ENCODE measurements around the gene KLHL36. TPM values are rescaled to one million over a fixed set of nuclear protein-coding genes. Genes with fewer than 3 reads are reported as not detected.

Gene KLHL36
- total RNA-seq, 1 experiment from 2014 or later, result 36.7 TPM

GRCh38 chr16:84638231-84638806, 10.0 kb upstream of the KLHL36 start:
- Histone ChIP-seq H3K79me2 (ENCODE audit: insufficient read depth, low read length) (no peaks in the 10 kb centered on the region), H4K91ac (ENCODE audit: insufficient read length, low read depth, low read length) (no peak overlapping the region), H3K23me2 (ENCODE audit: insufficient read length, low read depth, low read length, poor library complexity, severe bottlenecking) (no peaks in the 10 kb centered on the region), H2AK5ac (ENCODE audit: insufficient read length, low read length) (no peak overlapping the region), H2AFZ (ENCODE audit: low read length) (no peak overlapping the region), H4K20me1 (ENCODE audit: control insufficient read depth, insufficient read depth, insufficient read length) (no peaks in the 10 kb centered on the region), H3K27me3 (ENCODE audit: insufficient read depth, low read length) (no peaks in the 10 kb centered on the region), H2BK5ac (ENCODE audit: insufficient read length, low read length) (no peak overlapping the region), H3K23ac (ENCODE audit: insufficient read length, low read depth, low read length) (no peak overlapping the region), H2BK15ac (ENCODE audit: low read depth, low read length) (no peak overlapping the region), H3K79me1 (ENCODE audit: insufficient read depth, low read depth, low read length, poor library complexity, severe bottlenecking) (no peaks in the 10 kb centered on the region), H2BK20ac (ENCODE audit: low read depth, low read length, poor library complexity, severe bottlenecking) (no peak overlapping the region), H3K4me2 (ENCODE audit: insufficient read depth, insufficient read length, low read length) (no peak overlapping the region), H2BK120ac (ENCODE audit: low read depth, low read length, poor library complexity, severe bottlenecking) (no peak overlapping the region), H3K9me3 (ENCODE audit: control insufficient read depth, low read depth, low read length) (no peaks in the 10 kb centered on the region), H3K9ac (ENCODE audit: extremely low read depth, insufficient read length, low read length) (no peak overlapping the region), H4K5ac (ENCODE audit: insufficient read length, low read depth, low read length) (no peak overlapping the region), H2BK12ac (ENCODE audit: insufficient read length, low read depth, low read length) (no peak overlapping the region), H4K8ac (replicated peaks; ENCODE audit: insufficient read length, low read depth, low read length) (no peak overlapping the region), H3K27ac (ENCODE audit: insufficient read length, low read depth, low read length) (no peak overlapping the region), H3T11ph (ENCODE audit: low read length) (no peak overlapping the region), H3K4ac (ENCODE audit: low read depth, low read length) (no peak overlapping the region), H3K56ac (ENCODE audit: insufficient read length, low read depth, low read length) (no peak overlapping the region), H3K14ac (ENCODE audit: insufficient read depth, low read length) (no peak overlapping the region), H3K4me1 (ENCODE audit: insufficient read depth, low read length) (no peaks in the 10 kb centered on the region; the same call in 1 of the 2 replicates), H3K18ac (ENCODE audit: insufficient read length, low read depth, low read length) (no peak overlapping the region)
- Mint-ChIP-seq H3K27ac (no peak overlapping the region; a peak in 1 of 7 replicates), H3K36me3 (ENCODE audit: insufficient read depth in 1 of 3, low read depth in 3 of 3) (no peaks in the 10 kb centered on the region), H3K9me3 (peaks cover 0 to 2% of the 10 kb centered on the region in 2 experiments; a peak in 2 of 5 replicates), H3K27me3 (ENCODE audit: low read depth) (peaks cover 3% of the 10 kb centered on the region), H3K4me3 (no peak overlapping the region; a peak in 1 of 5 replicates), H3K4me1 (peaks cover 19 to 21% of the 10 kb centered on the region in 2 experiments)
- TF ChIP-seq, protein P1, sequence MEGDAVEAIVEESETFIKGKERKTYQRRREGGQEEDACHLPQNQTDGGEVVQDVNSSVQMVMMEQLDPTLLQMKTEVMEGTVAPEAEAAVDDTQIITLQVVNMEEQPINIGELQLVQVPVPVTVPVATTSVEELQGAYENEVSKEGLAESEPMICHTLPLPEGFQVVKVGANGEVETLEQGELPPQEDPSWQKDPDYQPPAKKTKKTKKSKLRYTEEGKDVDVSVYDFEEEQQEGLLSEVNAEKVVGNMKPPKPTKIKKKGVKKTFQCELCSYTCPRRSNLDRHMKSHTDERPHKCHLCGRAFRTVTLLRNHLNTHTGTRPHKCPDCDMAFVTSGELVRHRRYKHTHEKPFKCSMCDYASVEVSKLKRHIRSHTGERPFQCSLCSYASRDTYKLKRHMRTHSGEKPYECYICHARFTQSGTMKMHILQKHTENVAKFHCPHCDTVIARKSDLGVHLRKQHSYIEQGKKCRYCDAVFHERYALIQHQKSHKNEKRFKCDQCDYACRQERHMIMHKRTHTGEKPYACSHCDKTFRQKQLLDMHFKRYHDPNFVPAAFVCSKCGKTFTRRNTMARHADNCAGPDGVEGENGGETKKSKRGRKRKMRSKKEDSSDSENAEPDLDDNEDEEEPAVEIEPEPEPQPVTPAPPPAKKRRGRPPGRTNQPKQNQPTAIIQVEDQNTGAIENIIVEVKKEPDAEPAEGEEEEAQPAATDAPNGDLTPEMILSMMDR (conservative IDR thresholded peaks at IDR 0.05), result no peak
- DNase-seq, result no peak
- WGBS (ENCODE audit: extremely low coverage, insufficient read length, low lambda C conversion rate), result no CpG with 5 or more reads among the region's 8 CpGs
